ENCODE measurements around the gene PCDH18.
A peak's percentile ranks its signal among the peaks of the same experiment; 100 is the strongest.
"Not testable (repeated sequence)": the region's sequence is repeated elsewhere in the genome, so short reads cannot be mapped to it uniquely, and the experiment has no call there.

The PCDH18 gene, protein sequence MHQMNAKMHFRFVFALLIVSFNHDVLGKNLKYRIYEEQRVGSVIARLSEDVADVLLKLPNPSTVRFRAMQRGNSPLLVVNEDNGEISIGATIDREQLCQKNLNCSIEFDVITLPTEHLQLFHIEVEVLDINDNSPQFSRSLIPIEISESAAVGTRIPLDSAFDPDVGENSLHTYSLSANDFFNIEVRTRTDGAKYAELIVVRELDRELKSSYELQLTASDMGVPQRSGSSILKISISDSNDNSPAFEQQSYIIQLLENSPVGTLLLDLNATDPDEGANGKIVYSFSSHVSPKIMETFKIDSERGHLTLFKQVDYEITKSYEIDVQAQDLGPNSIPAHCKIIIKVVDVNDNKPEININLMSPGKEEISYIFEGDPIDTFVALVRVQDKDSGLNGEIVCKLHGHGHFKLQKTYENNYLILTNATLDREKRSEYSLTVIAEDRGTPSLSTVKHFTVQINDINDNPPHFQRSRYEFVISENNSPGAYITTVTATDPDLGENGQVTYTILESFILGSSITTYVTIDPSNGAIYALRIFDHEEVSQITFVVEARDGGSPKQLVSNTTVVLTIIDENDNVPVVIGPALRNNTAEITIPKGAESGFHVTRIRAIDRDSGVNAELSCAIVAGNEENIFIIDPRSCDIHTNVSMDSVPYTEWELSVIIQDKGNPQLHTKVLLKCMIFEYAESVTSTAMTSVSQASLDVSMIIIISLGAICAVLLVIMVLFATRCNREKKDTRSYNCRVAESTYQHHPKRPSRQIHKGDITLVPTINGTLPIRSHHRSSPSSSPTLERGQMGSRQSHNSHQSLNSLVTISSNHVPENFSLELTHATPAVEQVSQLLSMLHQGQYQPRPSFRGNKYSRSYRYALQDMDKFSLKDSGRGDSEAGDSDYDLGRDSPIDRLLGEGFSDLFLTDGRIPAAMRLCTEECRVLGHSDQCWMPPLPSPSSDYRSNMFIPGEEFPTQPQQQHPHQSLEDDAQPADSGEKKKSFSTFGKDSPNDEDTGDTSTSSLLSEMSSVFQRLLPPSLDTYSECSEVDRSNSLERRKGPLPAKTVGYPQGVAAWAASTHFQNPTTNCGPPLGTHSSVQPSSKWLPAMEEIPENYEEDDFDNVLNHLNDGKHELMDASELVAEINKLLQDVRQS

DNA sequence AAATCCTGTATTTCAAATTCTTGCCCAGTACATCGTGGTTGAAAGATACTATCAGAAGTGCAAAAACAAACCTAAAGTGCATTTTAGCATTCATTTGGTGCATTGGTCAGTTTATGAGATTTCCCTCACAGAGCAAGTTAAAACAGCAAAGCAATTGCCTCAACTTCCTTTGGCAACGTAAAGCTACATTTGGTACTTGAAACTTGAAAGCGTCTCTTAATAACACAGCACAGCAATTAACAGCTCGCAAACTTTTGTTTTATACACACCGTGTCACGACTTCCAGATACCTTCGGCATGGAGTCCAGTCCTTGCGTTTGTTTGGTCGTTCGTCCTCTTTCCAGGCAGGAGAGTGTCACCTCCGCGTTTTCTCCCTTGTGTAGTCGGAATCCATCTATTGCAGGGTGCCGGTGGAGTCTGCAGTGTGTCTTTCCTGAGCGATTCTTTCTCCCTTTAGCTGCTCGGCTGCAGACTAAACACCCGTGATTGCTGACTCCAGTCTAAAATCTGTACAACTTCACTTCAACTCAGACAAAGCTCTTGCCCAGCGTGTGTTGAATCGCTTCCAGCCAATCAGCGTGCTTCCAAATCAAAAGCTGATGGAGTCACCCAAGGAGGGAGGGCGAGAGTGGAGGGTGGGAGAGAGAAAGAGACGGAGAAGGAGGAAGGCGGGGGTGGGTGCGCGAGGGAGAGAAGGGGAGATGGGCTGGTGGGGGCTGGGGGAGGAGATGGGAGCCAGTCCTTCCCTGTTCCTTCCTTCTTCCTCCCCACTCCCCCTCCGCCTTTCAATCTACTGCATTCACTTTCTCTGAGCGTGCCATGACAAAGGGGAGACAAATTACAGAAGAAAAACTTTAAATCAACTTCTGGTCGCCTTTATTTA is at the start of gene PCDH18:
Gene PCDH18, minus strand, starts transcription at position 509 of the 883 bp plus-strand sequence. Its CDS starts 406 bp downstream, at position 103.
- DNase-seq, result peak in 1 of 2 donors; percentile 52

DNA sequence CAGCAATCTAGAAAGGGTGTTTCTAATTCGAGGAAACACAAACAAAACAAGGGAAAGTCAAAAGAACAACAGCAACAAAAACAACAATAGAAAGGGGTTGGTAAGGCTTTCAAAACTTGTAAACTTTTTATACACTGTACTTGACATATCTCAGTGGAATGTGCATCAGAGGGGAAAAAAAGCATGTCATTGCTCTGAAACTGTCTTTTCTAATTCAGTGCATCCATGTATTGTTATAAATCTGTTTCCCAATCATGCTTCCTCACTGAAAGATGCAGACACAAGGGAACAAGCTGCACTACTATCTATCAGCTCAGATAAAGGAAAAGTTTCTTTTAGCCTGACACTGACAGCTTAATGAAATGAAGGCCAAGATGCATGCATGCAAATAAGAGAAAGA is 44.2 kb upstream of the PCDH18 start:
- no peak for DNase-seq

DNA sequence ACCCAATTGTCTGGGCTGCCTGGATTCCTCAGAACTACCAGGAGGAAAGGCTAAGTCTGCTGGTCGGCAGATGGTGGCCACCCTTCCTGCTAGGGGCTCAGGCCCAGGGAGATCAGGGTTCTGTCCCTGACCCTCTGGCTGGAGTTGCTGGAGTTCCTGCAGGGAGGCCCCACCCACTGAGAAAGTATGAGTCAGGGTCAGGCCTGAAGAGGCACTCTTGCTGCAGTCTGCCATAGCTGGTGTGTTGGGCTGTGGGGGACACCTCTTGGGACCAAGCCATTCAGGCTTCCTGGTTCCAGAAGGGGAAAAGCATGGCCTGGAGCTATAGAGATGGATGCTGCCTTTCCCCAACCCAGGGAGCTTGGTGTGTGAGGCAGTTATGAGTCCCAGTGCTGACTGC is 40.4 kb upstream of the PCDH18 start:
- no peak for DNase-seq

DNA sequence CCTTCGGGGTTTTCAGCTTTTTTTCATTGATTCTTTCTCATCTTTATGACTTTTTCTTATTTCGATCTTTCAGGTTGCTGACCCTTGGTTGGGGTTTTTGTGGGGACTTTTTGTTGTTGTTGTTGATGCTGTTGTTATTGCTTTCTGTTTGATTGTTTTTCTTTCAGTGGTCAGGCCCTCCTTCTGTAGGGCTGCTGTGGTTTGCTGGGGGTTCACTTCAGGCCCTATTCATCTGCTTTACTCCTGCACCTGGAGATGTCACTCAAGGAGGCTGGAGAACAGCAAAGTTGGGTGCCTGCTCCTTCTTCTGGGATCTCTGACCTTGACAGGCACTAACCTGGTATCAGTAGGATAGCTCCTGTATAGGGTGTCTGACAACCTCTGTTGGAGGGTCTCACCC is 39.9 kb upstream of the PCDH18 start:
- no peak for DNase-seq

DNA sequence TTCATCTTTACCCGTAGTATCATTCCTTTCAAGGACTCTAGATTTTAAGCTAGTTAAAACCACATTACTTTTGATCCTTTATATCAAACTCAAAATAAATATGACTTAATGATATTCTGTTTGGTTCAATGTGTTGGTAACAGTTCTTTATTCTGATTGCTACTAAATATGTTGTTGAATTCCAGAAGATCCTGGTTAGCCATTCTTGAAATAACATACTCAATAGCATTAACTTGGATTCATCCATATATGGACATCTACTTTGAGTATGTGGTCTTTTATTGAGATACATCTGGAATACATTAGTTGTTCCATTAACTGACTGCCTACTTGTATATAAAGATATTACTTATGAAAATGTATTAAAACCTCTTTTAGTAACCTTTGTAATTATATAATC is 27.5 kb upstream of the PCDH18 start:
- no peak for DNase-seq

DNA sequence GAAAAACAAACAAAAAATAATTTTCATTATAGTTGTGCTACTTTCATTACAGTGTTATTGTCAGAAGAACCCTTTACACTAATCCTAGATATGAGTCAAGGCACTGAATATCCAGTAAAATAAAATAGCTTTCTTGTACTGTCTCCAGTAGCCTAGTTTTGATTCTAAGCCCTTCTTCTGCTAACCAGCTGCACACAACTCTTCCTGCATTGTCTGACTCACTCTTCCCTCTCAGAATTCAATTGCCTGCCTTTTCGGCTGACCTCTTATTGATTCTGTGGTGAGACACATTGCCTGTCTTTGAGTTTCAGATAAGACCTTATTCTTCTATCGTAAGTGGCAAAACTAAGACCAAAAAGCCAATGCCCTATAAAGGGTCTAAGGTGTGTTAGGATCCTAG is 26.7 kb upstream of the PCDH18 start:
- DNase-seq, result no peak

DNA sequence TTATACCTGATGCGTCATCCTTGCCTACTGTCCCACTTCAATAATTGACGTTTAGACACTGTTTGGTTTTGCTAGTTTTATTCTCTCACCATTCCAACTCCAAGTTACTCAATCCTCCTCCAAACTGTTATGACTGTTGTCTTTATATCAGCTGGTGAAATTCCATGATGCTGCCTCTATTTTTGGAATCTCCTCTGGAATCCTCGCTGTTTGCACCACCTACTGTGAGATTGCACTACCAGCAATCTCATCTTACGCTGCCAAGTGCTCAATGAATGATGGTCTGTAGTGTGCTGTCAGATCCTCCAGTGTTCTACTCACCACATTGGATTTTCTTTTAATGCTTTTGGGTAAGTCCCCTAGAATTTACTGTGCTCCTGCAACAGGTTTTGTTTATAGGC is 13.2 kb upstream of the PCDH18 start:
- DNase-seq, result no peak

DNA sequence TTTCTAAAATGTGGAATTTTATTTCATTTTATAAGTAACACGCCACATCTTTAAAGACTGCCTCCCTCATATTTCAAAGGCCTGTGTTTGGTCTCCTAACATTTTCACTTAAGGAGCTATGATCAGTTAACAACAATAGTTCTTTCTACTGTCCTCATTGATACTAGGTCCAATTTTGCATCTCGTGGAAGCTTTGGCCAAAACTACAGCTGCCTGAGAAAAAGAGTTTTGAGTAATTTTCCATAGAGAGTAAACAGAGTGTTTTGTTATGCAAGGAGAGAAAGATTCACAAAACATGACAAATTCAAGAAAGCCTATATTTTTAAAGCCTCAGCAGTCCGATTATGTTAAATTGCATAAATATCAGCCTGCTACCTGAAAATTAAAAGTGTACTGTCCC is 11.4 kb upstream of the PCDH18 start:
- no peak for DNase-seq

DNA sequence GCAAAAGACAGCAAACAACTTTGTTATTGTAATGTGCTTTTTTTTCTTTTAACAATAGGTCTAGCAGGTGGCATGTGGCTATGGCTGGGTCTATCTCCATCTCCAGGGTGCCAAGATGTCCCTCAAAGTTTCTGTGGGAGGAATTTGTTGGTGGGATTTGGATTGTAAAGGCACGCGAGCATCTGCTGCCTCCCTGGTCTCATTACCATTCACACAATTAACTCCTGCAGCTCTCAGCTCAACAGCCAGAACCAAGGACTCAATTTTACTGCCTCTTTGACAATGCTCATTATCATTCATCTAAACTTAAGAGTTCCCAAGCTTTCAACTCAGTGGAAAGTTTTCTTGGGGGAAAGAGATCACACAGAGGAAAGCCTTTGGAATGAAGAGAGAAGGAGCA is 10.9 kb upstream of the PCDH18 start:
- no peak for DNase-seq

DNA sequence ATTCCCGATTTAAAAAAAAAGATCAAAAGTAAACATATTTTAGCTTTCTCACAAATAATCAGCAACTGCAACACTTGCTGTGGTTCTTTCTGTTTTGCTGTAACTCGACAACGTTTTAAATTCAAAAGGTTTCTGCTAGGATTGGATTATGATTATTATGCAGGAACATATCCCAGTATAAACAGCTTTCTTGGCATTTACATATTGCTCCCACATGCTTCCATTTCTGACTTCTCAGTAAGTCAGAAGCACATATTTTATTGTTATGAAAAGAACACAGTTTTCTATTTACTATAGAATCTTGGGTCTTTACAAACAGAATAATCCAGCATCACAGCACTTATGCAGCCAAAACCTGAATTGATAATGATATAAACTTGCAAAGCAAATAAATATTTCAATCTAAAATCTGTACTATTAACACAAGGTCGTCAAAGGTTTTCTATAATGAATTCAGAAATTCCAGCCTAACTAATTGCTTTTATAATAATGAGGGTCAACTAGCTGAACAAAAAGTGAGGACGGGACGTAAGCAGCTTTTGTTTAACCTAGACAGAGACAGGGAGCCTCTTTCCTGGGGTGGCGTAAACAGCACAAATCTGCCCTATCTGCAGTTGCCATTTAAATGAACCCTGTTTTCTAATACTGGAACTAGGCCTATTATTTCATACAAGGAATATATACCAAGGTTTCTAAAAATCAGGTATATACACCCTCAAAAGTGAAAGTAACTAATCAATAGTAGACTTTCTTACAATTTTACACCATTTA is 9.8 kb upstream of the PCDH18 start:
- no peak for DNase-seq

DNA sequence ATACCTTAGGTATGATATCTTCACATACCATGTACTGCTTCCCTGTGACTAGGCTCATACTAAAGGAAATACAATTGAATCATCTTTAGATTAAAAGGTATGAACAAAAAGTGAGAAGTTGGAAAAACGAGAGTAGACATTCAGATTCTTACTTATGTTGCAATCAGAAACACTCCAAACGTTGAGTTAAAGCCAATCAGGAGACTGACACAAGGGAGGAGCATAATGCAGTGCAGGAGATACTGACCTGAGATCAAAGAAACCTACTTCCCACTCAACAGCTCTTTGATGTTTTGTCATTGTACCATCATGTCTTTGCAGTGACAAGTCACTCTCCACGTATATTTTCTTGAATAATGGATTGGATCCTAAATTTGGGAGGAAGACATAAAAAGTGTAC is 8.9 kb upstream of the PCDH18 start:
- no peak for DNase-seq

DNA sequence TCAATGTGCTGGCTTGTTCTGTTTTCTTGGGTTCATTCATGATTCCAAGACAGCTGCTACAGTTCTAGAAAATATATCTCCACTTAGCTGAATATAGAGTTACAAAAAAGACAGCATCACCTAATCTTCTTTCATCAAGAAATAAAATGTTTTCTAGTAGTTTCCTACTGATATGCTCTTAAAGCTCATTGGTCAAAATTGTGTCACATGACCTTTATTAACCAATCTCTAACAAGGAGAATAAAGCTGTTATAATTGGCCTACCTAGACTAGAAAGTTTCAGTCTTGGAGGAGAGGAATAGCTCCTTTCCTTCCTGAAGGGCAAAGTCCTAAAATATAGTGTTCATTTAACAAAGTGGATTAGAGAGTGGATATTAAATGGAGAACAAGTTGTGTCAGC is 8.1 kb upstream of the PCDH18 start:
- DNase-seq, result no peak

DNA sequence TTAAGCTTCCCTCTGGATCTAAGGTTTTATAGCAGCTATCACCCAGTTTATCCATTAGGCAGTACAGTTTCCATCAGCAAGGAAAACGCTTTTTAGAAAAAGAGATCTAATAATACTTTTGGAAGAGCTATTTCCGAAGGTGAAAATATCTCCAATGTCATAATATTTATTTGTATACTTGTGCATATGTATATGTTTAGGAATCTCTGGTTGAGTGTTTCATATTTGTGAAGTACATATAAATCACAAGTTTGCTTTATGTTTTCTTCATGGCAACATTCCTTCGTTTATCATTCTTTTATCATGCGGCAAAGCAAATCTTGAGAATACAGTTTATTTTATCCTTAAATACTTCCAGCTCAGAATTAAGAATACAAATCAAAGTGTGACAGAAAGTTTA is 6.2 kb upstream of the PCDH18 start:
- DNase-seq, result no peak

DNA sequence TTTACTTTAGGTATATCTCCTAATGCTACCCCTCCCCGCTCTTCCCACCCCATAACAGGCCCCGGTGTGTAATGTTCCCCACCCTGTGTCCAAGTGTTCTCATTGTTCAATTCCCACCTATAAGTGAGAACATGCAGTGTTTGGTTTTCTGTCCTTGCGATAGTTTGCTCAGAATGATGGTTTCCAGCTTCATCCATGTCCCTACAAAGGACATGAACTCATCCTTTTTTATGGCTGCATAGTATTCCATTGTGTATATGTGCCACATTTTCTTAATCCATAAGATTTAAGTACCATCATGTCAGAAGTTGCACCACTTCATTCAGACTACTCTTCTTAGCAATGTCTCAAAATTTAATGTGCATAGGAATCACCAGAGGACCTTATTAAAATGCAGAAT is 5.5 kb upstream of the PCDH18 start:
- not testable (repeated sequence) for DNase-seq

DNA sequence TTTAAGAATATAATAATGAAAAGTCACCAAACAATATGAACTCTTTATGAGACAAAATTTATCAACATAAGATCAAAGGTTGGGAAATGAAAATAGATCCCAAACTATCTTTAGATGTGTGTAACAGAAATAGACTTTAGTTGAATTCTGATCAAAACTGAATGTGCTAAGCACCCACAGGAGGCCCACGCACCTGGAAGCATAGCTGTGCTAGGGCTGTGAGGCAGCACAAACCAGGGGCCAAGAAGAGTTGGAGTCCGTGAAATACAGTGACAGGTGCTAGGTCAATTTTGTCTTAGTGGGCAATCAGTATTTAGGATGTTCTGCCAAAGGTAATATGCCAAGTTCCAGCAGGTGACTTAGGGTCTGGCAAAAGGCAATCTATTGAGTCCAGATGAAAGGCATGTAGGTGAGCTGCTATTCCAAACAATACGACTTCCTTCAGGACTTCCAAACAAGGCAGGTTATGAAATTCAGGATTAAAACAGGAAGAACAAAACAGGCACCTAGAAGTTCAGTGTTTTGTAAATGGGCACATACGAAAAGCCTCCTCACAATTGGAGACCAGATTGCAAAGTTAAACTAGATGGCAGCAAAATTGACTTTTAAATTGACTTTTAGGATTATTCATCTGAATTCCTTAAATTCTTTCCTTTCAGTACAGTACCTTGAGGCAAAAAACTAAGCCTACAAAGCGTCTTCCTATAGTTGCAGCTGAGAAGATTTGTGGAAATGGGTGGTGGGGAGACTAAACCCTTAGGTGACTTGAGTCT is 4.7 kb upstream of the PCDH18 start:
- DNase-seq, result no peak

DNA sequence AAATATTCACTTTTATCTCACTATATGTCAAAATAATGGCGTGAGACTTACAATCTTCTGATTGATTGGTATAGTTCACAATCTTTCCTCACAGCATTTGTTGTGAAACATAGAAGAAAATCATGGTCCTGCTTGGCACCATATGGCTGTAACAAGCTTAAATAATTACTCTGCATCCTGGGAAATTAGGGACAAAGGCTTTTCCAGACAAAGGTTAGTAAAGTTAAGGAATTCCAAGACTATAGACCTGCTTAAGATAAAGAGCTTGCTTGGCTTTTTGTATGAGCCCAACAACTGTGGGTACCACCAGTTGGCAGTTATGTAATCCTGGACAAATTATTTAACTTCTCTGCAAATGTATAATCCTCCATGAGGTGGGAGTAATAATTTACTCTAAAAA is 3.4 kb upstream of the PCDH18 start:
- DNase-seq, result no peak

DNA sequence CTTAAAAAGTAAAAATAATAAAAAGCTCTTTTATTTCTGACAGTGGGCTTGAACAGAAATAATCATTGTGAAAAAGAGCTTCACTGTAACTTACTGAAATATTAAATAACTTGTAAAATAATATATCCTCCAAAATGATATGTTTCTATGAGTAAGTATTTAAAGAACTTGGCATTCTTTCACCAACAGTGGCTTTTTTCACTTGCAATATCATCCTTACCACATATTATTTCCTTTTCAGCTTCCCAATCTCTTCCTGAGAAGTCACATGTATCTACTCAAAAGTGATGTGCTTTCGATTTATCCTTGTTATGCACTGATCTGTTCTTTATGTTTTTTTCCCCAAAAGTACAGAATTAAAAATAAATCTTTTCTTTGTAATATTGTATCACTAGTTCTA is 2.2 kb upstream of the PCDH18 start:
- no peak for DNase-seq

DNA sequence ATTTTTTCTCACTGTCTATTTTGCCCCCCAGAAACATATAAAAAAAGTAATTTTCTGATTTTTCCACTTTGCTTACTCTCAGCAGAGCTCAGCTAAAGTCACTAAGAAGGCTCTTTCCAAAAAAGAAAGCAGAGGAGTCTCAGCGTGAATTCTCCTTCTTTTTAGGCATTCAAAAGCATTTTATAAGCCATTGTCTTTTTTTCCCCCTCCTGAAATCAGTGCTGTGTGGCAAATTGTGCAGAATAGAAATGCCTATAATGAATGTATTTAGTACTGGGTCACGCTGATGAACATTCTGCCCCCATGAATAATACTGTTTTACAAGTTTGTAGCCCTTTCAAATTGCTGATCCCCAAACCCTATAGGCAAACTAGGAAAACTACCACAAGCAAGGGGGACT is 1.6 kb upstream of the PCDH18 start:
- no peak for DNase-seq

DNA sequence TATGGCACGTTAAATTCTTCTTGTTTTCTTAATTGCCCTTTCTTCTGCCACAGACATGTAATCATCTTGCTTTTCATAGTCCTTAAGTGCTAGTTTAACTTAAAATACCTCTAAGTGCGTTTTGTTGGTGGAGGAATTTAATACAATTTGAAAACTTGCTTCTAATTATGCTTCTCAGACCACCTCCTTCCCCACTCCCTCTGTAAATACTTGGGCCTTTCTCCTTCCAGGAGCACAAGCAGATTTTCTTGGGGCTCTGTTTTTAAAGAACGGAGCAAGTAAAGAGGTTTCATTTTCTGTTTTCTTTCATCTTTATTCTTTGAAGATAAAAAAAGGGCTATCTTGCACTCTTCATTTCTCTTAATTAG is 559 bp upstream of the PCDH18 start:
- DNase-seq, result peak in 1 of 2 donors; percentile 13

DNA sequence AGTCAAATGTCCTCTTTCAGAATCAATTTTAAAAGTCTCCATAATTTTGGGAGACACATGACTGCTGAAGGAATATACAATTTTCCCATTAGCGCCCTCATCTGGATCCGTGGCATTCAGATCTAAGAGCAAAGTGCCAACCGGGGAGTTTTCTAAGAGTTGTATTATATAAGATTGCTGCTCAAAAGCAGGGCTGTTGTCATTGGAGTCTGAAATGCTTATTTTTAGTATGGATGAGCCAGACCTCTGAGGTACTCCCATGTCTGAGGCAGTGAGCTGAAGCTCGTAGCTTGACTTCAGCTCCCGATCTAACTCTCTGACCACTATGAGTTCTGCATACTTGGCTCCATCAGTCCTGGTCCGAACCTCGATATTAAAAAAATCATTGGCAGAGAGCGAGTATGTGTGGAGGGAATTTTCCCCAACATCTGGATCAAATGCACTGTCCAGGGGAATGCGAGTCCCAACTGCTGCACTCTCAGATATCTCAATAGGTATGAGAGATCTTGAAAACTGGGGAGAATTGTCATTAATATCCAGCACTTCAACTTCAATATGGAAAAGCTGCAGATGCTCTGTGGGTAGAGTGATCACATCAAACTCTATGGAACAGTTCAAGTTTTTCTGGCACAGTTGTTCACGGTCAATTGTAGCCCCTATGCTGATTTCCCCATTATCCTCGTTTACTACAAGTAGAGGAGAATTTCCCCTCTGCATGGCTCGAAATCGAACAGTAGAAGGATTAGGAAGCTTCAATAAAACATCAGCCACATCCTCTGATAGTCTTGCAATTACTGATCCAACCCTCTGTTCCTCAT is 917 bp downstream of the PCDH18 start:
- no peak for DNase-seq

All from CD4-positive, alpha-beta T cell treated with Interferon alpha-2 for 1 hour (primary cell).